GM12873 (cell line): ENCODE measurements around the gene DUSP18.

Experiments used
- TF ChIP-seq, protein P1 (sequence below): IDR thresholded peaks from 2 replicates; pipeline ENCODE4 v1.5.1; 2012; ENCODE audit warnings: low read depth, mild to moderate bottlenecking, moderate library complexity, low read length, control low read depth; ENCODE audit not compliant: insufficient read depth; ENCODE audit errors: missing control alignments

The DUSP18 gene

DNA sequence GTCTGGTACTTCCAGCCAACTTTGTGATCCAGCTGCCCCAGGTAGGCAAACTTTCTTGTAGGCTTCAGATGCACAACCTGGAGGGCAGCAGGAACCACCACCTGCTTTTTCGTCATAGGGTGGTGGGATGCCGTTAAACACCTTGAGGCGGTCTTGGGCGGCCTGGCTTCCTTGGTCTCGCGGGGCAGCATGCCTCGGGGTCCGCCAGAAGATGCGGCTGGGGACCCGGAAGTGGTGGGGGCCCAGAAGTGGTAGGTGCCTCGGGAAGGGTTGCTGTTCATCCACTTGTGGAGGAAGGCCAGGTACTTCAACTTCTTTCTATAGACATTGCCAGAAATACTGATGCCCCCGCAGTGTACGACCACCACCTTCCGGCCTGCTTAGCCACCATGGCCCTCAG is 13.3 kb downstream of the DUSP18 start:
- TF ChIP-seq, protein P1, sequence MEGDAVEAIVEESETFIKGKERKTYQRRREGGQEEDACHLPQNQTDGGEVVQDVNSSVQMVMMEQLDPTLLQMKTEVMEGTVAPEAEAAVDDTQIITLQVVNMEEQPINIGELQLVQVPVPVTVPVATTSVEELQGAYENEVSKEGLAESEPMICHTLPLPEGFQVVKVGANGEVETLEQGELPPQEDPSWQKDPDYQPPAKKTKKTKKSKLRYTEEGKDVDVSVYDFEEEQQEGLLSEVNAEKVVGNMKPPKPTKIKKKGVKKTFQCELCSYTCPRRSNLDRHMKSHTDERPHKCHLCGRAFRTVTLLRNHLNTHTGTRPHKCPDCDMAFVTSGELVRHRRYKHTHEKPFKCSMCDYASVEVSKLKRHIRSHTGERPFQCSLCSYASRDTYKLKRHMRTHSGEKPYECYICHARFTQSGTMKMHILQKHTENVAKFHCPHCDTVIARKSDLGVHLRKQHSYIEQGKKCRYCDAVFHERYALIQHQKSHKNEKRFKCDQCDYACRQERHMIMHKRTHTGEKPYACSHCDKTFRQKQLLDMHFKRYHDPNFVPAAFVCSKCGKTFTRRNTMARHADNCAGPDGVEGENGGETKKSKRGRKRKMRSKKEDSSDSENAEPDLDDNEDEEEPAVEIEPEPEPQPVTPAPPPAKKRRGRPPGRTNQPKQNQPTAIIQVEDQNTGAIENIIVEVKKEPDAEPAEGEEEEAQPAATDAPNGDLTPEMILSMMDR, result no peak

DNA sequence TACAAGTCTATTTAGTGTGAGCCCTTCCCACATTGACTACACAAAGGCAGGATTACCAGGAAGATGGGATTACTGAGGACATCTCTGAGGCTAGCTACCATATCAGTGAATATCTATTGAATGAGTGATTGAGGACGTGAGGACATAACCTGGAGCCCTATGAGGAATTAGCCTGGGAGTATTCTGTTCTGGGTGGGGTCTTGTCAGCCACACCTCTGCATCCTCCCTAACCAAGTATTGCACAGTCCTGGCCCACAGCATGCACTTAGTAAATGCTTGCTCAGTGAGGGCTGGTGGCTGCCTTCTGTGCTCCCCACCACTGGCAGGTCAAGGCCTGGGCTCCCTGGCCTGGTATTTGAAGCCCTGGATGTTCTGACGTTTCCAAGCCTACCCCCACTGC is 14.8 kb downstream of the DUSP18 start:
- TF ChIP-seq, protein P1, result no peak

DNA sequence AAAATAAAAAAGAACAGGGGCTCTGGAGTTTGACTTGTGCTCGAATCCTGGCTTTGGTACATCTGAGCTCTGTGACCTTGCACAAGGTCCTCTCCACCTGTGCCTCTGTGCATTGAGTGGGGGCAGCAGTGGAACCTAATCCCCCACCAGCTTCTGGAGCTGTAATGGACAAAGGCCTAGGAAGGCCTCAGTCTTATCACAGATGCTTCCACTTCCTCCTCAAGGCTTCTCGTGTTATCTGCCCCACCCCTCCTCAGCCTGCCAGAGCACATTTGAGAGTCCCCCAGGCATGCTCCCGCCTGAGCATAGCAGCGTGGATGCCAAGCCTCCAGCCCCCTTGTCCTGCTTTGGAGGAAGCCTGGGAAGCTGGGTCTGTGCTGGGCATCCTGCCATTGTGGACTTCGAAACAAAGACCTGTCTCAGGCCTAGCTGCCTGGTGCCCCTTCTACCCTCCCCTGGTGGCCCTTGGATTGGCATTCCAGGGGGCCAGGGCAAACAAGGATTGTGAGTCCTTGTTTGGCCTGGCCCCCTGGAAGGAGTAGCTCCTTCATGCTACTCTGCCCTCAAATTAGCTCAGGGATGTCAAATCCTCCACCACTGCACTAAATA is 17.1 kb downstream of the DUSP18 start:
- TF ChIP-seq, protein P1, result no peak

DNA sequence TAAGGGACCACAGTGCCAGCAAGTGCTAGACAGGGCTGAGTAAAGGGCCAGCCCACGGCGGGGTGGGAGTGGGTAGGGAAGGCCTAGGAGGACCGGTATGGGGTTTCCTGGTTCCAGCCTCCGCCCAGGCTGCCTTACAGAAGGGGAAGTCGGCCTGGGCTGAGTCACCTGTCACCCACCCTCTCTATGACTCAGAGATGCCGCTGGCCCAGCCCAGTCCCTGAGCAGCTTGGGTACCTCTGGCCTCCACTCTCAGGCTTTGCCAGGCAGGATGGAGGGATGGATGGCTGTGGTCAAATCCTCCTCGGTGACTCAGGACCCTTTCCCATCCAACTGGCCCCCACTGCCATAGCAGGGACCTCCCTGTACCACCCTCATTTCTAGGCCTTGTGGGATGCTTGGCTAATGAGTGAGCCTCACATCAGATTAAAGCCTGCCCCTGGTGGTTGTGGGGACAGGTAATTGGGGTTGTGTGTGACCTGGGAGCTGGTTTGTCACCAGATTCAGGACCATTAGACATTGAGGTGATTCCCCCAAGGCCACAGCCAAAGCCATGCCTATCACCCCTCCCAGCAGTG is 18.2 kb downstream of the DUSP18 start:
- TF ChIP-seq, protein P1, result peak; percentile 43

DNA sequence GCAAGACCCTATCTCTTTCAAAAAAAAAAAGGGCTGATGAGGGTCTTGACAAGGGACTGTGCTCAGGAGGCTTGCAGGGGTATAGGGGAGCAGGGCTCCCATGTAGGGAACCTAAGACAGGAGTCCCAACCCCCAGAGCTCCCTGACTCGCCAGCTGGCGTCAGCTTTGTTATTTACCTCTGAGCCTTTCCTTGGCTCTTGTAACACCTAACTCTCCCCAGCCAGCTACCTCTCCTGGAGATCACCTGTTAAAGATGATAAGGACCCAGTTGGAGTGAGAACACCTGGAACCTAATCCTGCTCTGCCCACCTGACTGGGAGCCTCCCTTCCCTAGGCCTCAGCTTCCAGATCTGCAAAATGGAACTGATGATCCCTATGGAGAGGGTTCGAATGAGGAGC is 18.9 kb downstream of the DUSP18 start:
- TF ChIP-seq, protein P1, result no peak

DNA sequence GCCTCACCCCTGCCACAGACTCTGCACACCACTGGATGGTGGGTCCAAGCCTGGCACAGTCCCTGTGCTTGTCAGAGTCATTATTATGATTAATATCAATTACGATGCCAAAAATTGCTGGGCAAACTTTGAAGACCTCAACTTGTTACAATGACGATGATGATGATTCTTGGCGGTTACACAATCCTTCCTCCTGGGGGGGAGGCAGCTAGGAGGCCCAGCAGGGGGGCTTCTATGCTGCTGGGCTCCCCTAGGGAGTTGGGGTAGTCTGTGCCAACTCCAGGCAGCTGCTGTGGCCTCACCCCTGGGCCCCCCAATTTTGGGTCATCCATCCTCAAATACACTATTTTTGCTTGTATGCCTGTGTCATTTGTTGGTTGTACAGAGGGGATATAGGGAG is 20.1 kb downstream of the DUSP18 start:
- TF ChIP-seq, protein P1, result no peak

DNA sequence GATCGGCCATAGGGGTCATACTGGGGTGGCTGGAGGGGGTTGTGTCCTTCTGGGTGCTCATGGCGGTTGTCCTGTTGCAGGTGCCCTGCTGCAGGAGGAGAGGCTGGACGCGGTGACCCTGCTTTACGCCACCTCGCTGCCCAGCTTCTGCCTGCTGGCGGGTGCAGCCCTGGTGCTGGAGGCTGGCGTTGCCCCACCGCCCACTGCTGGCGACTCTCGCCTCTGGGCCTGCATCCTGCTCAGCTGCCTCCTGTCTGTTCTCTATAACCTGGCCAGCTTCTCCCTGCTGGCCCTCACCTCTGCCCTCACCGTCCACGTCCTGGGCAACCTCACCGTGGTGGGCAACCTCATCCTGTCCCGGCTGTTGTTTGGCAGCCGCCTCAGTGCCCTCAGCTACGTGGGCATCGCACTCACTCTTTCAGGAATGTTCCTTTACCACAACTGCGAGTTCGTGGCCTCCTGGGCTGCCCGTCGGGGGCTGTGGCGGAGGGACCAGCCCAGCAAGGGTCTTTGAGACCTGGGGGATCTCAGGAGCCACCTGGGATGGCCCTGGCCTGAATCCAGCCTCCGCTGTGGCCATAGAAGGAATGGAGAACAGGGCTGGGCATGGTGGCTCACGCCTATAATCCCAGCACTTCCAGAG is 21.0 kb downstream of the DUSP18 start:
- TF ChIP-seq, protein P1, result no peak
